Left hindlimb (tissue), 1 donor: ENCODE data around the gene MT2A.

ENCODE experiments used
- DNase-seq: peaks from one replicate; pipeline ENCODE4 v3.0.0-alpha.2; 2018

Gene MT2A

GRCh38 chr16:56639045-56639444, 30.7 kb downstream of the MT2A start:
- no peak for DNase-seq

DNA sequence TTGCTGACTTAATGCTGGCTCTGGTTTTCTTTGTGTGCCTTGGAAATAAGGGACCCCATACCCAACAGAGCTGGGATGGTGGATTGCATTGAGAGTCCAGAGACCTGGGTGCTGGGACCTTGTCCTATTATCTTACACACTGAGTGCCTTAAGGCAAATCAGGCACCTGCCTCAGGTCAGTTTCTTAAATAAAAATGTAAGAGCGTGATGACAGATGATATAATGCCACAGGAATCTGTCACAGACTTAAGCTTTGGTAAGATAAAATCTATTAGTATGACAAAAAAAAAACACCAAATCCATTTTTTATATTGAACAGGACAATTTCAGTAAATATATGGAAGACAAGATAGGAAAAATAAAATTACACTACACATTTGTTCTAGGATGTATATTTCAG, 31.7 kb downstream of the MT2A start:
- DNase-seq, result no peak

DNA sequence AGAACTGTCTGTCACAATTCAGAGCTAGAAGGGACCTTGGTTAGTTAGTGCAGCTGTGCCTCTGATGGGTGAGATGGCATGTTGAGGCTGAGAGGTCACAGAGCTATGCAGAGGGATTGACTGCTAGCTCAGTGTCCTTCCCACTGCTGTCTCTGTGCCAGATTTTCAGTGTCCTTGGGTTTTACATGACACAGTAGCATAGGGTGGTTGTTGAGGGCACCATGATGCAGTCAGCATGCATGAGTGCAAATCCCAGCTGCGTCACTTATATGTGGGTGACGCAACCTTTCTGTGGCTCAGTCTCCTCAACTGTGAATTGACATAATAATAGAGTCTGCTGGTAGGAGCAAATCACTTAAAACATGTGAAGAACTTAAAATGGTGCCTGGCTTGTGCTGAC, 32.8 kb downstream of the MT2A start:
- no peak for DNase-seq

DNA sequence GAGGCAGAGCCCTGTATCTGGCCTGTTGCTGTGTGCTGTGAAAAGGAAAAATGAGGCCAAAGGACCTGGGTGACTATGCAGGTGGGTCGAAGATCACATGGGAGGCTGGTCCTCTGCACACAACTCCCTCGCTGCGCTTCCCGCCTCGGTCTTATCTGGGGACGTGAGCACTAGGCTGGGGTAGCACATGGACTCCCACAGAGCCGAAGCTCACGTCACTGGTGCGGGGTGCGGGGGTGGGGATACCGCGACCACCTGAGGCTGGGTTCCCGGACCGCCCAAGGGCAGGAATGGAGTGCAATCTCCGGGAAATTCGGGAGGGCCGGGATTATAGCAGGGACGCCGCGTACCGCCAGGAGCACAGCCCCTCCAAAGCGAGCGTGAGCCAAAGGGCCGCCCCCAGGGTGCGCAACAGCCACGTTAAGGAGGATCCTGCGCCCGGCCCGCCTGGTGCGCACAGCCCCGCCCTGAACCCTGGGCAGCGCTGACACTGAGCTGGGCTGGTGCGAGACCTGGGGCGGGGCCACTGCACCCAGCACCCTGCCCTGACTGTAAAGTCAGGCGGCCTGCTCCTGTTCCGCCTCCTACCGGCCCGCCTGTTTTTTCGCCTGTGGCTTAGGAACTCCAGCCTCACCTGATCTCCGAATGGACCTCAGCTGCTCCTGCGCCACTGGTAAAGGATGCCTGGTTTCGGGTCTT, 34.8 kb downstream of the MT2A start:
- no peak for DNase-seq

DNA sequence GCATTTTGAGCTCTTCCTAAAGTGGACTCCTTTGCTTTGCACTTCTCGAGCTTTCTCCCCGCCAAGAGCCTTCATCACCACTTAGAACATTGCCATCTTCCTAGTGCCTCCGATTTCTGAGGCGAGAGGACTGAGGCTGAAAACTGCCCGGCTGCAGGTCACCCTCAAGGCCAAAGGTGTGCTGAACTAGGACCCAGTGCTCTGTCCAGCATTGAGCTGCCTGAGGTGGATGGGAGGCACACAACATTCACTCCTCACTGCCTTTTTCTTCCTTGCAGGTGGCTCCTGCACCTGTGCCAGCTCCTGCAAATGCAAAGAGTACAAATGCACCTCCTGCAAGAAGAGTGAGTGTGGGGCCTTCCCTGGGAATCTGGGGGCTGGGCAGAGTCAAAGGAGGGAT, 35.4 kb downstream of the MT2A start:
- DNase-seq, result no peak

- no peak for DNase-seq
Measured at GRCh38 chr16:56645311-56645710, 36.9 kb downstream of the MT2A start.

DNA sequence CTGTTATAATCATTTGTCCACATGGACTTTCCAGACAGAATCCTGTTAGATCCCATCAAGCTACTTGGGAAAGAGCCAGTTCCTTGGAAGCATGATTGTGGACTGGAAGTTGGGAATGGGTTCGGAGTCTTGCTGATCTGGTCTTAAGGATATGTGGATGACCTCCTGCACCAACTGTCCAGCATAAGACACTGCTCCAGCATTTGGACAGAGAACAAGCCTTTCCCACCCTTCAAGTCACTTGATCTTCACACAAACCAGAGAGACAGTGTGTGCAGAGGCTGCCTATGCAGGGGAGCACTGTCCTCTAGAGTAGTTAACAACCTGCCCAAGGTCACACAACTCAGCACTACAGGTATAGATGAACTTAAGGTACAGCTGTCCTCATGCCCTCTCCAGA, 37.5 kb downstream of the MT2A start:
- DNase-seq, result no peak

- no peak for DNase-seq
Measured at GRCh38 chr16:56647641-56648431, 39.5 kb downstream of the MT2A start.

DNA sequence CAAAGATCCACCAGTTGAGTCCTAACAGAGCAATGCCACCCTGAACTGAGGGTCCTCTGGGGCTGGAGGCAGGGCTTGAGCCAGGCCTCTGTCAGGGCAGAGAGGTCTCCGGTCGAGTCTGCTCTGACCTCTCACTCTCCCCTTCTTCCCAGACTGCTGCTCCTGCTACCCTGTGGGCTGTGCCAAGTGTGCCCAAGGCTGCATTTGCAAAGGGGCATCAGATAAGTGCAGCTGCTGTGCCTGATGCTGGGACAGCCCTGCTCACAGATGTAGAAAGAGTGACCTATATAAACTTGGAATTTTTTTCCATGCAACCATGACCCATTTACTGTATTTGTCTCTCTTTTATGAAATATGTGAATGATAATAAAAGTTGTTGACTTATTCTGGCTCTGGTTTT, 40.9 kb downstream of the MT2A start:
- no peak for DNase-seq

DNA sequence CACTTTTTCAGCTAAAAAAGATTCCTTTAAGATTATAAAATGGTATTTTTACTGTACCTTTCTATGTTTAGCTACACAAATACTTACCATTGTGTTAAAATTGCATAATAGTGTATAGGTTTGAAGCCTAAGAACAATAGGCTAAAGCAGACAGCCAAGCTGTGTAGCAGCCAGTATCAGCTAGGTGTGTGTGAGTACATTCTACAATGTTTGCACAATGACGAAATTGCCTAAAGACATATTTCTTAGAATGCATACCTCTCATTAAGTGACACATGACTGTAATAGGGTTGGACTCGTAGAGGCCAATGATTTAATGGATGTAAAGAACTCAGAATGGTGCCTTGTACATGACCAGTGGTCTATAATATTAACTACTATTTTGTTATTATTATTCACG, 41.4 kb downstream of the MT2A start:
- no peak for DNase-seq

- no peak for DNase-seq
Measured at GRCh38 chr16:56651586-56651985, 43.2 kb downstream of the MT2A start, which contains the start of gene MT1B. Gene MT1B (plus strand): TSS chr16:56651886. CDS start chr16:56651954, 68 bp downstream.

DNA sequence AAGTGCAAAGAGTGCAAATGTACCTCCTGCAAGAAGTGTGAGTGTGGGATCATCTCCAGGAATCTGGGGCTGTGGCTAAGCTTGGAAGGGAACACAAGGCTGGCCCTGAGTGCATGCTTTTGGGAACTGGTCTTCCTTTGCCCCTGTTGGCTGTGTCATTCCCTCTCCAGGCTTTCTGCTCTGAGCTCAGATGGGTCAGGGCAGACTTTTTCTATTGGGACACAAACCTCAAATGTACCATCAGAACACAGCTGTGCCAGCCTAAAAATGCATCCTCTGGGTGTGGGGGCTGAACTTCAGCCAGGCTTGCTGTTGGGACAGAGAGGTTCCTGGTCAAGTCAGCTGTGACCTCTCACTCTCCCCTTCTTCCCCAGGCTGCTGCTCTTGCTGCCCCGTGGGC, 44.2 kb downstream of the MT2A start:
- no peak for DNase-seq

DNA sequence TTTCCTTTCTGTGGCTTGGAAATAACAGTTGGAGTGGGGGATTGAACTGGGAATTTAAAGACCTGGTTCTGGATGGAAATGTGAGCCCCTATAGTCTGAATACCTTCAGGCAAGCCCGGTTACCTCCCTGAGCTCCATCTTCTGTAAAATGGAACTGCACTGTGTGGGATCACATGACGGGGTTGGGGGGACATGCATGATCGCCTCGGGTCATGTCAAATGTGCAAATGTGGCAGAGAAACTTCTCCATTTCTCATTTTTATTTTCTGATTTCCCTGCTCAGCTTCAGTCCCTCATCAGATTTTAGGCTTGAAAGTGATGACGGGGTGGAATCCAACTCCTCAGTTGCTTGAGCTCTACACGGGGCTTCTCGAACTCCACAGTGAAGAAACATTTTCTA, 44.8 kb downstream of the MT2A start:
- no peak for DNase-seq

GRCh38 chr16:56657555-56658326, 49.4 kb downstream of the MT2A start, which contains the start of gene MT1F:
Gene MT1F (plus strand): TSS chr16:56657959. CDS start chr16:56658059, 100 bp downstream.
- no peak for DNase-seq

DNA sequence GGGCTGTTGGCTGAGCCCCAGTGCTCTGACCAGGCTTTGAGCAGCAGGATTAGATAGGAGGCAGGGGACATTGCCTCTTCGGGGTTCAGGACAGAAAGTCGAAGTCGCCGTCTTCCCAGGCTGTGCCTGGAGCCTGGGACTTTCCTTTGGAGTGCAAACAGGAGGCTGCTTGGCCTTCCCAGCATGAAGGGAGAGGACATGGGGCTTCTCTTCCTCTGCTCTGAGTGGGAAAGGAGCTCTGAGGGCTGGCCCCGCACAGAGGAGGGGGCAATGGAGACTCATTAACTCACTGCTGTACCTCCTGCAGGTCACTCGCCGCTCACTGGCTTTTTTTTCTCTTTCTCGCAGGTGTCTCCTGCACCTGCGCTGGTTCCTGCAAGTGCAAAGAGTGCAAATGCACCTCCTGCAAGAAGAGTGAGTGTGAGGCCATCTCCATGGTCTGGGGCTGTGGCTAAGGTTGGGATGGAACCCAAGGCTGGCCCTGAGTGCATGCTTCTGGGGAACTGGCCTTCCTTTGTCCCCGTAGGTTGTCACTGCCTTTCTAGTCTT, 50.0 kb downstream of the MT2A start:
- no peak for DNase-seq
